HepG2 (cell line): Measurements from ENCODE around the gene DENND4B. TPM values are rescaled to one million over a fixed set of nuclear protein-coding genes. Genes with fewer than 3 reads are reported as not detected.

Source experiments
- FOSL2 ChIP-seq: sonication (generic); formaldehyde crosslinking; IDR thresholded peaks from 2 replicates; pipeline ENCODE4 v1.4.0; 2020; ENCODE audit warnings: missing genetic modification reagents
- GFI1 ChIP-seq: sonication (generic); formaldehyde crosslinking; IDR thresholded peaks from 2 replicates; pipeline ENCODE4 v1.5.0; 2020; ENCODE audit warnings: missing genetic modification reagents, mild to moderate bottlenecking, borderline replicate concordance
- GZF1 ChIP-seq: sonication (generic); formaldehyde crosslinking; IDR thresholded peaks from 2 replicates; pipeline ENCODE4 v1.5.1; 2020; ENCODE audit warnings: mild to moderate bottlenecking, missing genetic modification reagents
- HNRNPL ChIP-seq: fragments of 200-400 bp; formaldehyde crosslinking; IDR thresholded peaks from 2 replicates; pipeline ENCODE4 v1.6.1; 2017; ENCODE audit warnings: mild to moderate bottlenecking, low read depth, low read length
- HOXA5 ChIP-seq: sonication (generic); formaldehyde crosslinking; IDR thresholded peaks from 2 replicates; pipeline ENCODE4 v1.4.0; 2020; ENCODE audit warnings: missing genetic modification reagents
- LCORL ChIP-seq, 2 experiments: fragments of 450-650 bp in 1 of 2; sonication (generic) in 1 of 2; formaldehyde crosslinking in 1 of 2; IDR thresholded peaks; 2 replicates each; pipeline versions ENCODE4 v1.5.0 to v1.6.1; 2017 to 2020; ENCODE audit warnings: antibody characterized with exemption in 1 of 2, missing genetic modification reagents in 1 of 2
- MTF2 ChIP-seq: sonication (generic); formaldehyde crosslinking; IDR thresholded peaks from 2 replicates; pipeline ENCODE4 v1.5.0; 2020; ENCODE audit warnings: missing genetic modification reagents, borderline replicate concordance
- MXD1 ChIP-seq: sonication (generic); formaldehyde crosslinking; IDR thresholded peaks from 2 replicates; pipeline ENCODE4 v1.4.0; 2020; ENCODE audit warnings: mild to moderate bottlenecking, missing genetic modification reagents
- SAP130 ChIP-seq: IDR thresholded peaks from 2 replicates; pipeline ENCODE4 v1.6.1; 2016; ENCODE audit warnings: low read depth
- ZNF232 ChIP-seq: sonication (generic); formaldehyde crosslinking; IDR thresholded peaks from 2 replicates; pipeline ENCODE4 v1.4.0; 2020; ENCODE audit warnings: missing genetic modification reagents, borderline replicate concordance
- ZNF318 ChIP-seq: sonication (generic); formaldehyde crosslinking; IDR thresholded peaks from 2 replicates; pipeline ENCODE4 v1.4.0; 2020; ENCODE audit warnings: mild to moderate bottlenecking, missing genetic modification reagents
- ZNF326 ChIP-seq: sonication (generic); formaldehyde crosslinking; IDR thresholded peaks from 2 replicates; pipeline ENCODE4 v1.4.0; 2020; ENCODE audit warnings: missing genetic modification reagents, borderline replicate concordance
- ZNF530 ChIP-seq: sonication (generic); formaldehyde crosslinking; IDR thresholded peaks from 2 replicates; pipeline ENCODE4 v1.5.0; 2020; ENCODE audit warnings: low read depth, mild to moderate bottlenecking, missing genetic modification reagents
- ZNF563 ChIP-seq: sonication (generic); formaldehyde crosslinking; IDR thresholded peaks from 2 replicates; pipeline ENCODE4 v1.8.0; 2022; ENCODE audit warnings: mild to moderate bottlenecking, moderate library complexity, missing genetic modification reagents
- ZNF567 ChIP-seq: sonication (generic); formaldehyde crosslinking; IDR thresholded peaks from 2 replicates; pipeline ENCODE4 v1.8.1; 2023; ENCODE audit warnings: mild to moderate bottlenecking, missing genetic modification reagents, borderline replicate concordance
- ZNF598 ChIP-seq: sonication (generic); formaldehyde crosslinking; IDR thresholded peaks from 2 replicates; pipeline ENCODE4 v1.5.1; 2020; ENCODE audit warnings: mild to moderate bottlenecking, missing genetic modification reagents, borderline replicate concordance
- ZNF75D ChIP-seq: sonication (generic); formaldehyde crosslinking; IDR thresholded peaks from 2 replicates; pipeline ENCODE4 v1.8.1; 2023; ENCODE audit warnings: missing genetic modification reagents, mild to moderate bottlenecking, borderline replicate concordance
- ZNF761 ChIP-seq: sonication (generic); formaldehyde crosslinking; conservative IDR thresholded peaks from 2 replicates; pipeline ENCODE4 v1.4.0; 2020; ENCODE audit warnings: mild to moderate bottlenecking, missing genetic modification reagents
- polyA plus RNA-seq, 8 experiments: library from polyadenylated mRNA; depleted of rRNA in 3 of 8; stranded (reverse) in 7 of 8; unstranded in 1 of 8; fragments of >200 nt; fragmentation: Illumina TruSeq in 4 of 8; extraction: Trizol in 4 of 8; gene quantifications; 2 replicates each; pipeline versions ENCODE4 v1.2.1 to v1.2.3, GENCODE V29; 2011 to 2016; ENCODE audit warnings: low read depth in 4 of 8, missing spikeins in 1 of 8, mixed read lengths in 1 of 8; ENCODE audit not compliant: insufficient read depth in 1 of 8
- total RNA-seq, 5 experiments: library from RNA; depleted of rRNA; stranded (reverse); fragments of >200 nt; fragmentation: Illumina TruSeq; extraction: Trizol; gene quantifications; 2 replicates each; pipeline ENCODE4 v1.2.3, GENCODE V29; 2016; ENCODE audit warnings: low read depth in 1 of 5
- TF ChIP-seq, protein P1 (sequence below): sonication (generic); formaldehyde crosslinking; conservative IDR thresholded peaks from 2 replicates; pipeline ENCODE4 v1.4.0; 2020; ENCODE audit warnings: missing genetic modification reagents

Gene DENND4B
- total and polyA plus RNA-seq, 2 of the 13 experiments (the other 11 are each of a cell fraction or from before 2014, with no cell fraction given): 15.1 to 20.3 TPM

DNA sequence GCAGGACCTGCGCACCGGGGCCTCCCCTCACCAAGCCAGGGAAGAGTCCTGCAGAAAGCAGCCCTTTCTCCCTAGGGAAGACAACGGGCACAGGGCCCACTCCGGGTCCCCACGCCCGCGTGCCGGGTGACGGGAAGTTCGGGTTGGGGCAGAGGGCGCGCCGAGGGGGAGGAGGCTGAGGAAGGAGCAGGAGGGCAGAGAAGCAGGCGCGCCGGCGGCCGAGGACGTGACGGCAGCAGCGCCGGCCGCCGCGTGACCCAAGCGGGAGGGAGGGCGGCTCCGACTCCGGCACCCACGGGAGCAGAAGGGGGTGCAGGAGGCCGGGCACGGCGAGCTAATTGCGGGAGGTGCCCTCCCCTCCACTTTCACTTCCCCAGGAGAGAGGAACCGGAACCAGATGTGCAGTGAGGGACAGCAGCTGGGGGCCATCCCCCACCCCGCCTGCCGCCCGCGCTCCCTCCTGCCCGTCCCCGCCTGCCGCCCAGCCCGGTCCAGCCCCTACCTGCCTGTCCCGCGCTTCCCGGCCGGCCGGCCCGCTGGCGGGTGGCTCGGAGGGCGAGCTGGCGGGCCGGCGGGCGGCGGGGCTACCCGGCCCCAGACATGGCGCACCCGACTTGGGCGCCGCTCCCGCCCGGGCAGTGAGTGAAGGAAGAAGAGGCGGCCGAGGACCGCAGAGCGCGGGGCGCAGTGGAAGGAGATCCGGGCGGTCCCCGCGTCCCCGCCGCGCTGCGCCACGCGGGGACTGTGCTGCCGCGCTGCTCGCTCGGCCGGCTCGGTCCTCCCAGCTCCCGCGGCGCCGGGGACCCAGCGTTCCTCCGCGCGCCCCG, 510 bp downstream of the DENND4B start (continued):
- TF ChIP-seq HNRNPL (0 out of 2 replicates have a peak, but pooled peaks have one; percentile 66), GFI1 (CRISPR knock-in tag) (no peak), ZNF598 (CRISPR knock-in tag) (0 out of 2 replicates have a peak, but pooled peaks have one; percentile 24), MTF2 (CRISPR knock-in tag) (no peak), ZNF530 (CRISPR knock-in tag) (no peak), FOSL2 (CRISPR knock-in tag) (peak; percentile 9; the same call in 1 of the 2 replicates), ZNF326 (CRISPR knock-in tag) (no peak), SAP130 (CRISPR knock-in tag) (peak; percentile 59), ZNF567 (CRISPR knock-in tag) (no peak), GZF1 (CRISPR knock-in tag) (no peak), ZNF75D (CRISPR knock-in tag) (no peak), MXD1 (CRISPR knock-in tag) (peak; percentile 75; the same call in 1 of the 2 replicates), ZNF563 (0 out of 2 replicates have a peak, but pooled peaks have one; percentile 42), ZNF761 (CRISPR knock-in tag) (no peak), ZNF318 (no peak), HOXA5 (CRISPR knock-in tag) (0 out of 2 replicates have a peak, but pooled peaks have one; percentile 14), LCORL (IDR thresholded peaks at IDR 0.05) (no peak), LCORL (CRISPR knock-in tag; IDR thresholded peaks at IDR 0.05) (peak; percentile 35; the same call in 1 of the 2 replicates), ZNF232 (no peak)
- TF ChIP-seq, protein P1, sequence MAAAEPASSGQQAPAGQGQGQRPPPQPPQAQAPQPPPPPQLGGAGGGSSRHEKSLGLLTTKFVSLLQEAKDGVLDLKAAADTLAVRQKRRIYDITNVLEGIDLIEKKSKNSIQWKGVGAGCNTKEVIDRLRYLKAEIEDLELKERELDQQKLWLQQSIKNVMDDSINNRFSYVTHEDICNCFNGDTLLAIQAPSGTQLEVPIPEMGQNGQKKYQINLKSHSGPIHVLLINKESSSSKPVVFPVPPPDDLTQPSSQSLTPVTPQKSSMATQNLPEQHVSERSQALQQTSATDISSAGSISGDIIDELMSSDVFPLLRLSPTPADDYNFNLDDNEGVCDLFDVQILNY (CRISPR knock-in tag): no peak
